Prostate gland (tissue), 2 donors: Measurements from ENCODE around the gene LALBA. TPM values are rescaled to one million over a fixed set of nuclear protein-coding genes. Genes with fewer than 3 reads are reported as not detected.
"Not testable (repeated sequence)": the region's sequence is repeated elsewhere in the genome, so short reads cannot be mapped to it uniquely, and the experiment has no call there.

Experiments
- DNase-seq: peaks from one replicate; pipeline ENCODE4 v3.0.0-alpha.2; 2019; ENCODE audit warnings: low spot score
- H3K27ac ChIP-seq, 2 donors: fragments of 200-600 bp; sonication (generic); 2 replicates each; pipeline ENCODE4 v1.5.1; 2017 to 2019
- H3K27me3 ChIP-seq: fragments of 200-600 bp; sonication (generic); replicated peaks from 2 replicates; pipeline ENCODE4 v1.5.1; 2019; ENCODE audit not compliant: insufficient read depth
- H3K36me3 ChIP-seq, 2 donors: fragments of 200-600 bp; sonication (generic); 1 replicate in 1 of 2; 2 replicates in 1 of 2; pipeline versions ENCODE4 v1.5.1 to v1.8.1; 2017 to 2019
- H3K4me1 ChIP-seq: fragments of 200-600 bp; sonication (generic); replicated peaks from 2 replicates; pipeline ENCODE4 v1.5.1; 2019
- H3K4me3 ChIP-seq, 2 donors: fragments of 200-600 bp; sonication (generic); 2 replicates each; pipeline ENCODE4 v1.5.1; 2017 to 2019
- H3K9me3 ChIP-seq: fragments of 200-600 bp; sonication (generic); 2 replicates; pipeline ENCODE4 v1.5.1; 2017
- CTCF ChIP-seq, 4 experiments: fragments of 200-600 bp in 2 of 4; fragments of 450-650 bp in 2 of 4; sonication (generic) in 2 of 4; IDR thresholded peaks; 1 replicate in 3 of 4; 2 replicates in 1 of 4; pipeline ENCODE4 v1.5.1; 2016 to 2019; ENCODE audit warnings: antibody characterized with exemption in 4 of 4, mild to moderate bottlenecking in 2 of 4, moderate library complexity in 2 of 4
- POLR2A ChIP-seq: fragments of 450-650 bp; IDR thresholded peaks from one replicate; pipeline ENCODE4 v1.6.1; 2016; ENCODE audit warnings: antibody characterized with exemption, mild to moderate bottlenecking
- POLR2AphosphoS5 ChIP-seq: sonication (generic); formaldehyde crosslinking; IDR thresholded peaks from one replicate; pipeline ENCODE4 v1.6.1; 2017; ENCODE audit warnings: antibody characterized with exemption
- WGBS: methylation state at CpG from one replicate; pipeline ENCODE4 v1.1.5; 2018; 5-methylcytosine and 5-hydroxymethylcytosine counted together
- intact Hi-C: fragments of 100-400 bp; cut with DNase I; formaldehyde crosslinking; loops from one replicate; pipeline ENCODE4 v1.14.2; 2022
- total RNA-seq, 2 donors: library from RNA; depleted of rRNA; stranded (reverse); fragments of >200 nt; gene quantifications; one replicate each; pipeline ENCODE4 v1.1.0, GENCODE V29; 2016

LALBA gene
- total RNA-seq, 2 donors from 2014 or later, result 1.6 TPM; not detected in 1

- no peaks in the 10 kb centered on the region for H3K4me1 ChIP-seq
- no peaks in the 10 kb centered on the region for H3K9me3 ChIP-seq
- H3K36me3 ChIP-seq, result no peaks in the 10 kb centered on the region
- TF ChIP-seq POLR2AphosphoS5 (no peak), POLR2A (no peak), CTCF (IDR thresholded peaks at IDR 0.05) (no peak)
- 90% methylated on average over 44 of the region's 44 CpGs for WGBS
- intact Hi-C loops, result no loop called here
- DNase-seq, result no peak
- no peaks in the 10 kb centered on the region for H3K27me3 ChIP-seq
- H3K27ac ChIP-seq, result no peak overlapping the region
- no peak overlapping the region for H3K4me3 ChIP-seq
These were observed 41.8 kb downstream of the LALBA start for GRCh38 chr12:48527891-48528670.

- TF ChIP-seq POLR2AphosphoS5 (no peak), POLR2A (no peak), CTCF (IDR thresholded peaks at IDR 0.05) (no peak)
- WGBS, result 86% methylated on average over 5 of the region's 5 CpGs
- no peak for DNase-seq
- Histone ChIP-seq H3K27me3 (no peaks in the 10 kb centered on the region), H3K36me3 (no peaks in the 10 kb centered on the region), H3K9me3 (no peaks in the 10 kb centered on the region), H3K4me1 (no peaks in the 10 kb centered on the region), H3K27ac (no peak within 1 kb of the TSS), H3K4me3 (no peak within 1 kb of the TSS)
- intact Hi-C loops, result no loop called here
These were observed 44.5 kb downstream of the LALBA start, which contains the start of gene OR8S1 for GRCh38 chr12:48525332-48525731. OR8S1 (plus strand) TSS chr12:48525632; CDS start chr12:48525632, 0 bp downstream.

- H3K27me3 ChIP-seq, H3K27ac ChIP-seq, H3K36me3 ChIP-seq, H3K9me3 ChIP-seq, H3K4me1 ChIP-seq, H3K4me3 ChIP-seq, intact Hi-C loops, DNase-seq: not testable (repeated sequence)
- 90% methylated on average over 18 of the region's 24 CpGs for WGBS
These were observed 49.5 kb downstream of the LALBA start for GRCh38 chr12:48520381-48520780.

Other genes with a start within 250 kb of the LALBA start
- 10 to 100 TPM; 21.7 to 39.7 TPM for gene ZNF641, start 219.1 kb downstream of the LALBA start, total RNA-seq
- gene ANP32D, start 97.5 kb downstream of the LALBA start, total RNA-seq, result not detected
- gene C12orf54, start 87.5 kb downstream of the LALBA start, total RNA-seq, result 1 to 10 TPM in 1 of 2 donors, not detected in 1; 6.0 TPM
- gene OR8S1, start 44.4 kb downstream of the LALBA start, total RNA-seq, result not detected
- gene KANSL2, start 112.2 kb upstream of the LALBA start, total RNA-seq, result 10 to 100 TPM; 53.1 to 53.2 TPM
- gene CCNT1, start 146.7 kb upstream of the LALBA start, total RNA-seq, result 10 to 100 TPM; 33.0 to 33.8 TPM
- gene ADCY6, start 219.0 kb upstream of the LALBA start, total RNA-seq, result 10 to 100 TPM; 35.3 to 73.5 TPM
- 10 to 100 TPM in 1 of 2 donors, 1 to 10 TPM in 1; 4.6 to 21.8 TPM for gene CACNB3, start 248.4 kb upstream of the LALBA start, total RNA-seq